ENCODE results near the gene COL4A6.

DNA sequence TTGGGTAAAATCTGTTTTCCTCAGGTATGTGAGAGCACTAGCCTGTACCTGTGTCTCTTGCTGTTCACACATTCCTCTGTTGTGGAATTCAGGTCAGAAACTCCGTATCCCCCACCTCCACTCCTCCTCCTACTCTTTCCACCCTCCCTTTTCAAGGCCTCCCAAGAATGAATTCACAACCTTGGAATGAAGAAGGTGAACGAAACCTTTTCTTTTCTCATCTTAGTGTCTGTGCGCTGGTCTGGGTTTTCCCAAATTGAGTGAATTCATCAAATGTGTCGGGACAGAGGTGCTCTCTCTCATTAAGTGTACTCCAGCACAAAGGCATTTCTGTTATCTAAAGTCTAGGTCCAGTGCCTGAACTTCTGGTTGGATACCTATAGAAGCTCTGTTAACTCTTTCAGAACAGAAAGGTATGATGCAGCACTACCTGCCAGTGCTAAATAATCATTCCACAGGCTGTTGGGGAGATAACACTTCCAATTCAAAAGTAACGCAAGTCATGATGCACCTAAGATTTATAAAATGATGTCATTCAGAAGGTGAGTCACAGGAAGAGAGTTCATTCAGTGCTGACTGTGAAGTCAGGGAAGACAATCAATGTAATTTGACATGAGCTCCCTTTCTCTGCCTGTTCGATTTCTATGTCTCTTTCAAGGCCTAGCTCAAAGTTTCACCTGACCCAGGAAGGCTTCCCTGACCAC, 41.9 kb downstream of the COL4A6 start:
- TF ChIP-seq POLR2AphosphoS5 (IDR thresholded peaks at IDR 0.05; ENCODE audit: low read length) (no peak), RCOR1 (conservative IDR thresholded peaks at IDR 0.05; ENCODE audit: low read depth, low read length) (no peak), TARDBP (IDR thresholded peaks at IDR 0.05; ENCODE audit: borderline replicate concordance) (no peak), EP300 (IDR thresholded peaks at IDR 0.05; ENCODE audit: borderline replicate concordance in 1 of 2, control insufficient read depth in 1 of 2, low read depth in 2 of 2, low read length in 2 of 2) (no peak)
- TF ChIP-seq, protein P1, sequence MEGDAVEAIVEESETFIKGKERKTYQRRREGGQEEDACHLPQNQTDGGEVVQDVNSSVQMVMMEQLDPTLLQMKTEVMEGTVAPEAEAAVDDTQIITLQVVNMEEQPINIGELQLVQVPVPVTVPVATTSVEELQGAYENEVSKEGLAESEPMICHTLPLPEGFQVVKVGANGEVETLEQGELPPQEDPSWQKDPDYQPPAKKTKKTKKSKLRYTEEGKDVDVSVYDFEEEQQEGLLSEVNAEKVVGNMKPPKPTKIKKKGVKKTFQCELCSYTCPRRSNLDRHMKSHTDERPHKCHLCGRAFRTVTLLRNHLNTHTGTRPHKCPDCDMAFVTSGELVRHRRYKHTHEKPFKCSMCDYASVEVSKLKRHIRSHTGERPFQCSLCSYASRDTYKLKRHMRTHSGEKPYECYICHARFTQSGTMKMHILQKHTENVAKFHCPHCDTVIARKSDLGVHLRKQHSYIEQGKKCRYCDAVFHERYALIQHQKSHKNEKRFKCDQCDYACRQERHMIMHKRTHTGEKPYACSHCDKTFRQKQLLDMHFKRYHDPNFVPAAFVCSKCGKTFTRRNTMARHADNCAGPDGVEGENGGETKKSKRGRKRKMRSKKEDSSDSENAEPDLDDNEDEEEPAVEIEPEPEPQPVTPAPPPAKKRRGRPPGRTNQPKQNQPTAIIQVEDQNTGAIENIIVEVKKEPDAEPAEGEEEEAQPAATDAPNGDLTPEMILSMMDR (IDR thresholded peaks at IDR 0.05 in 2 of 3, conservative IDR thresholded peaks at IDR 0.05 in 1 of 3; ENCODE audit: control insufficient read depth in 2 of 3, extremely low read depth in 1 of 3, insufficient read depth in 1 of 3, low read depth in 3 of 3, low read length in 3 of 3) = no peak
